Activated CD4-positive, alpha-beta T cell treated with anti-CD3 and anti-CD28 coated beads, Interleukin-2, amount 50 U/mL, for 48 hours (primary cell): Measurements from ENCODE around the gene COX5B.
"Not testable (repeated sequence)": the region's sequence is repeated elsewhere in the genome, so short reads cannot be mapped to it uniquely, and the experiment has no call there.

ENCODE experiments used
- DNase-seq, 2 experiments: peaks; one replicate each; pipeline ENCODE4 v3.0.0-alpha.2; 2020

COX5B gene

DNA sequence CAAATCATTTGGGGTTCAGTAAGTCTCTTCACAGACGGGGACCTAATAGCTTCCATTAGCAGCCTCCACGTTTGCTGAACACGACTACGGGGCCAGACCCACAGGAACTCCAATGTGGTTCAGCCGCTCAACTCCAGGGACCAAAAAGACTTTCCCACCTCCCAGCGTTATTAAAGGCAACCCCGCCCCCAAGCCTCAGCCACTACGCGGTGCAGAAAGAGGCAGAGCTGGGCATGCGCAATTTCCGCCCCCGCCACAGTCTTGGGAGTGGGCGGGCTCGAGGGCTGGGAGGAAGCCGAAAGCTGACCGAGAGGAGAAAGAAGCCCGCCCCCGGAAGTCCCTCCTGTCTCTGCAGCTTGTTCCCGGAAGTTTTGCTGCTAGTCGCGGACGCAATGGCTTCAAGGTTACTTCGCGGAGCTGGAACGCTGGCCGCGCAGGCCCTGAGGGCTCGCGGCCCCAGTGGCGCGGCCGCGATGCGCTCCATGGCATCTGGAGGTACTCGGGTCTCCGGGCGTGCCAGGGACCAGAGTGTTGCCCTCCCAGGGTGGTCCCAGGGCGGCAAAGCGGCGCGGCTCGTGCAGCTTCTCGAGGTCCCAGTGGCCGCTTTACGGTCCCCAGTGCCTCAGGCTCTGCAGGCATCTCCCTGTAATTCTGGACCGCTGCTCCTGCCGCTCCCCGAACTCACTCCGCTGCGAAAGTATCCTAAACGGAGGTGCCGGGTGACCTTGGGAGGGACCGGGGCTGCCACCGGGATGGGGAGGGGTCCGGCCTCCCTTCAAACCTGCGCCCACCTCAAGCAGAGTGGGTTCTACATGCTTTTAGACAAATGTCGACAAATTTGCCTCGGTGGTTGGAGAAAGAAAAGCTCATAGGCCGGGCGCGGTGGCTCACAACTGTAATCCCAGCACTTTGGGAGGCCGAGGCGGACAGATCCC is at the start of gene COX5B:
Gene COX5B (plus strand): TSS at position 368 of the 935 bp plus-strand sequence. CDS start 25 bp downstream, at position 393.
- DNase-seq = peak; percentile 99

DNA sequence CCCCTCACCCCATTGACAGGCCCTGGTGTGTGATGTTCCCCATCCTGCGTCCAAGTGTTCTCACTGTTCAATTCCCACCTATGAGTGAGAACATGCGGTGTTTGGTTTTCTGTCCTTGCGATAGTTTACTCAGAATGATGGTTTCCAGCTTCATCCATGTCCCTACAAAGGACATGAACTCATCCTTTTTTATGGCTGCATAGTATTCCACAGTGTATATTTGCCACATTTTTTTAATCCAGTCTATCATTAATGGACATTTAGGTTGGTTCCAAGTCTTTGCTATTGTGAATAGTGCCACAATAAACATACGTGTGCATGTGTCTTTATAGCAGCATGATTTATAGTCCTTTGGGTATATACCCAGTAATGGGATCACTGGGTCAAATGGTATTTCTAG is 49.7 kb upstream of the COX5B start:
- not testable (repeated sequence) for DNase-seq

- DNase-seq = not testable (repeated sequence)
Measured at GRCh38 chr2:97601537-97601936, 44.3 kb upstream of the COX5B start.

DNA sequence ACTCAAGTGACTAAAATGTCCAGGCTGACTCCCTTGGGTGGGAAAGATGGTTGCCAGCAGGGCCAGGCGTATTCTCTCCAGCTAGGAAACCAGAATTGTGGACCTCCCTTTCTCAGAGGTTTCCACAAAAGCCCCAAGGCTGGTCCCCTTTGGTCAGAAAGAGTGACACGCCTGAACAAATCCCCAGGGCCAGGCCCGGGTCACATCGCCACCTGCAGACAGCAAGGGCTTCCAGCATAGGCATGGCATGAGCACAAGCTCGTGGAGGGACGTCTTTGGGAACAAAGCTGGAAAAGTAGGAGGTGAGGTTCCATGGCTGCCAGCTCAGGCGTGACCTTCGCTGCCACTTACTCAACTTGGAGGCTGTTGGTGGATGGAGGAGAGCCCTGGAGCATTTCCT is 40.8 kb upstream of the COX5B start:
- not testable (repeated sequence) for DNase-seq

DNA sequence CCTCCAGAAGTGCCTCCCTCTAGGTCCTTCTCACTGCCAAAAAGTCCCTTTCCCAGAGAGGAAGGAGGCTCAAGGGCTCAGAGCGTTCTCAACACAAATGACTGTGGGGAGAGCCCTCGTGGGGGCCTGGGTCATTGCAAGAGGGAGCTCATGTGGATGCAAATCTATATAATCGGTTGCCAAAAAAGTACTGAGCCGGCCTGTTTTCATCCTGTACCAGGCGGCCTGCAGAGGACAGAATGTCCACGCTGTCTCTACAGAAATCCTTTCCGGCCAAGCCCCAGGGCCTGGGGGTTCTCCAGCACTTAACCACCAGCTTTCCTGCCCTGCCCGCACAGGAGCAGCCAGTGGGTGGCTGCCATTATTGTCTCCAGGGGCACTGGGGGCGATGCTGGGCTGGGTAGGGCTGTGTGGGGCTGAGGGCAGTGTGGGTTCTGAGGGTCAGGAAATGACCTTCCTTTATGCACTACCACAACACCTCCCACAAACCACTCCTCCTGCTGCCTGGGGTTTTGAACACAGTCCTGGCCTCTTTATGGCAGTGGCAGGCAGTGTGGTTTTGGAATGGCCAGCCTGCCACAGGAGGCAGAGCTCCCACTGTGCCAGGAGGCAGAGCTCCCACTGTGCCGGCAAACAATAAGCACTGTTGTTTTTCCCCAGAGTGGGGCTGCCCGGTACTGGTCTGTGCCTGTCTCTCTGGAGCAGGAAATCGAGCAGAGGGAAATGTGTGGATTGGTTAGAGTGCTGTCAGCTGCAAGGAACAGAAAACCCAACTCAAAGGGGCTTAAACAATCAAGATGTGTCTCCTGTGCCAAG is 40.1 kb upstream of the COX5B start:
- DNase-seq = not testable (repeated sequence)

- DNase-seq = not testable (repeated sequence)
Measured at GRCh38 chr2:97608745-97609144, 37.1 kb upstream of the COX5B start.

GRCh38 chr2:97611895-97612294 is 34.0 kb upstream of the COX5B start:
- not testable (repeated sequence) for DNase-seq

DNA sequence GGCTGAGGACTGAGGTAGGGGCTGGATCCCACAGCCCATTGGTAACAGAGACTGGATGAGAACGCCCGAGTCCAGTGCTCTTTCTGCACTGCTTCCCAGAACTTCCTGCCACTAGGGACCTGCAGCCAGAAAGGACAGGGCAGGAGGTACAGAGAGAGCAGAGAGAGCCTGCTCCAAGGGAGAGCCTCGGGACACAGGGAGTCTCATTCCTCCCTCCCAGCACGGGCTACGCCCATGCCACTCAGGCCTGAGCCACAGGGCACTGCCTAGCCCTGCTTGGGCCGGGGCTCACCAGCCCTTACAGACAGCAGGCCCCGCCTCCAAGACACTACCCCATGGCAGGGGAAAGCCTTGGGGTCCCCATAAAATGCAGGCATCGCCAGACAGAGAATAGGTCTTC is 30.1 kb upstream of the COX5B start:
- DNase-seq = not testable (repeated sequence)

GRCh38 chr2:97617911-97618310 is 28.0 kb upstream of the COX5B start:
- DNase-seq = no peak

- DNase-seq = peak in 1 of 2 experiments; percentile 19
Measured at GRCh38 chr2:97618939-97619827, 26.7 kb upstream of the COX5B start.

DNA sequence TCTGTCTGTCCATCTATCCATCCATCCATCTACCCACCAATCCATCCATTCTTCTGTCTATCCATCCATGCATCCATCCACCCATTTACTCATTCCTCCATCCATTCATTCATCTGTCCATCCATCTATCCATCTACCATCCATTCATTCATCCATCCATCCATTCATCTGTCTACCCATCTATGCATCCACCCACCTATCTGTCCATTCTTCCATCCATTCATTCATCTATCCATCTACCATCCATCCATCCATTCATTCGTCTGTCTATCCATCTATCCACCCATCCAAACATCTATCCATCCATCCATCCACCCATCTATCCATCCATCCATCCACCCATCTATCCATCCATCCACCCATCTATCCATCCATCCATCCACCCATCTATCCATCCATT is 25.4 kb upstream of the COX5B start:
- DNase-seq = not testable (repeated sequence)

GRCh38 chr2:97622976-97623375 is 22.9 kb upstream of the COX5B start:
- not testable (repeated sequence) for DNase-seq

DNA sequence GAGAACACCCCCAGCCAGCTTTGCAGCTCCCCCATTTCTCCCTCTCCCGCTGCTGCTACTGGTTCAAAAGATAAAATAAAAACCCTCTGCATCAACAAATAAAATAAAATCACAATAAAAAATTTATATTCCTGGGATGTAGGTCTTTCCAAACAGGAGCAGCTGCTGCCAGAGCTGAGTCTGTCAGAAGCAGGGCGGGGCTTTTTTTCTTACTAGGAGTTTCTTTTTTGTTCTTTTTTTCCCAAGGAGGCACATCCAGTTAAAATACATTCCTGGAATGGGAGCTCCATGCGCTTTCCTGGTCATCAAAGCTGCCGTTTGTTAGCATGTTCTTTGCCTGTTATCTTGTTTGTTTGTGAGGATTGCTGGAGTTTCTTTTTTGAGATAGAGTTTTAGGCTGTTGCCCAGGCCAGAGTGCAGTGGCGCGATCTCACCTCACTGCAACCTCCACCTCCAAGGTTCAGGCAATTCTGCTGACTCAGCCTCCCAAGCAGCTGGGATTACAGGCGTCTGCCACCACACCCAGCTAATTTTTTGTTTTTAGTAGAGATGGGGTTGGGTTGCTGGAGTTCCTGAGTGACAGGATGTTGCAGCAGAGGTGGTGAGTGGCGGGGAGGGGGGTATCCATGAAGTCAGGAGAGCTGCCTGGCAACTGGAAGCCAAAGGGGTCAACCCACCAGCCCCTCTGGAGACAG is 20.4 kb upstream of the COX5B start:
- DNase-seq = not testable (repeated sequence)

GRCh38 chr2:97626049-97626430 is 19.8 kb upstream of the COX5B start:
- not testable (repeated sequence) for DNase-seq

DNA sequence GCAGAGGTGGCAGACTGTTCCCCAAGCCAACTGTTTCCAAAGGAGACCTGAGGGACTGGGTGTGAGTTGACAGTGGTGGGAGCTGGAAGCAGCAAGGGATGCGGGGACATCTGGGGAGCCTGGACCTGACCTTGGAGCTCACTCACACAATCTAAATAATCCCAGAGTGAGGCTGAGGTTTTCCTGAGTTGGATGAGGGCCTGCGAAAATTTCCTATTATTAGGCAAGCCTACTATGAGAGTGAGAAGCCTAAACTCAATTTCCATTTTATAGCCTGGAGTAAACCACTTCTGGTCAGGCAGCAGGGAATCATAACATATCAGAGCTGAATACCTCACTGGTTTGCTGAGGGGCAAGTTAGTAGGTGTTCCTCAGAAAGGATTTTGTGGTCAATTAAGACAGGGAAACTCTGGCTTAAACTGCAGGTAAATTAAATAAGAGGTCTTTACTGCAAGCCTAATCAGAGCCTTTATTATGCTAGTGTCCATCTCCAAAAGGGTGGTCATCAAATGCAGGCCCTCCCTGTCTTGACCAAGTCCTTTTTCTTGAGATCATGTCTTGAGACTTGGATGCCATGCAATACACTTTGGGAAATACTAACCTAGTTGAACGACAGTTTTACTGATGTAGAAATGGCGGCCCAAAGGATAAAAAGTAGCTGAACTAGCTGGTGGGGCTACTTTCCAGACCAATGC is 1.7 kb upstream of the COX5B start:
- no peak for DNase-seq

DNA sequence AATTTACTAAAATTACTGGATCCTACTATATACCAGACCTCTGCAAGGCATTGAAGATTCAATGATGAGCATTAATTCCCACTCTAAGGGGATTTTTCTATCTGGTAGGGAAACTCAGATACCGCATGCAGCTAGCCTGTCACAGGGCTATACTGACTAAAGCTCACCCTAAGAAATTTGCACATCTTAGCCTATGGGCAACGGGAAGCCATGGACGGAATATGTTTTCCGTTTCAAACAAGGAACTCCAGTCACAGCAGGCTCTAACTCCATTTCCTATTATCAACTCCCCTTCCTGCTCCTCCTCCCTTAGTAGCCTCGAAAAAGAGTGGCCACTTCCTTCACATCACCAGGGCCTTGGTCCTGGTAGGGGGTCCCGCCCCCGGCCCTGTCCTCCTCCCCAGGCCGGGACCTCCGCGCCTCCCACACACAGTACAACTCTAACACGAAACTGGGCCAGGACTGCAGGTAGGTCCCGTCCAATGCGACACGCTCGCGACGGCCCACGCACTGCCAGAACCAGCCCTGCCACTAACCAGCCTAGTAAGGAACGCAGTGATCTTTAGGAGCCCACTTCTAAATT is 659 bp upstream of the COX5B start:
- peak in 1 of 2 experiments; percentile 15 for DNase-seq

GRCh38 chr2:97646977-97647376 is 1.1 kb downstream of the COX5B start:
- DNase-seq = no peak

DNA sequence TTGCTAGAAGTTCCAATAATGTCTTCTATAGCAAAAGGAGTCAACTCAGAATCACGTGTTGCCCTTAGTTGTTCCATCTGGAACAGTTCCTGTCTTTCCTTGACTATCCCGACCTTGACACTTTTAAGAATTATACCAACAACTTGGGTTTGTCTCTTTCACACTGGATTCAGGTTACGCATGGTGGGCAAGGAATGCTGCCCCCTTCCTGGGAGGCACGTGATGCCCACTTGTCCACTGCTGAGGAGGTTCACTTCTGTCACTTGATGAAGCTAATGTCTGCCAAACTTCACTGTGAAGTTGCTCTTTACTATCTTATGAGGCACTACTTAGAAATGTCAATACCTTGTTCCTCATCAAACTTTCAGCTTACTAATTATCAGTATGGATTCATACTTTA is 5.3 kb downstream of the COX5B start:
- no peak for DNase-seq

- no peak for DNase-seq
Measured at GRCh38 chr2:97653473-97653872, 7.6 kb downstream of the COX5B start.

DNA sequence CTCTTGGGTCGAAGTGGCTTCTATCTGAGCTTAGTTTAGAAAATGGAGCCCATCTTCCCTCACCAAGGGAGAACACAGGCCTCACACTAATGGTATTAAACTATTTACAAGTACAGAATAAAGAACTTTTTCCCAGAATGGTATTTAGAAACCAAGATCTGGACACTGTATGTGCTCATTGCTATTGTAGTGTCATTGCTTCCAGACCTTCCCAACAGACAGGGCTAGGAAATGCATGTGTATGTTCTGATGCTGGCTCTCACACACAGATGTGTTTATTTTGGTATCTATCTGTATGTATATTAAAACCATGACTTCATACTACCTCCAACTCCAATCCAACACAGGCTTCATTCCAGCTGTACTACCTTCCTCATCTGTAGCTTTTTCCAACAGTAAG is 8.0 kb downstream of the COX5B start:
- DNase-seq = no peak

GRCh38 chr2:97654309-97654708 is 8.4 kb downstream of the COX5B start:
- no peak for DNase-seq
